A549 (cell line): ENCODE results near the gene CORO2A. TPM values are rescaled to one million over a fixed set of nuclear protein-coding genes. Genes with fewer than 3 reads are reported as not detected.
"Not testable (repeated sequence)": the region's sequence is repeated elsewhere in the genome, so short reads cannot be mapped to it uniquely, and the experiment has no call there.

Experiments
- ATAC-seq, 2 experiments: fragments of 200-7000 bp in 1 of 2; fragments of >200 bp in 1 of 2; cut with Nextera tagmentation in 1 of 2; cut with Tn5 transposase in 1 of 2; 3 replicates each; pipeline versions ENCODE4 v1.8.0 to v1.9.1; 2018 to 2020; ENCODE audit warnings: mild to moderate bottlenecking in 1 of 2, moderate library complexity in 1 of 2
- CTCF ChIA-PET: fragments of 300-600 bp; sonication (Branson Sonifier 250); formaldehyde crosslinking; extraction: SDS; loops from one replicate; lab custom pipeline; 2021; ENCODE audit warnings: antibody characterized with exemption, inconsistent platforms; lab: Yijun Ruan, JAX
- POLR2A ChIA-PET: fragments of 350-600 bp; formaldehyde crosslinking; extraction: SDS; loops from one replicate; lab custom pipeline; 2021; ENCODE audit warnings: antibody characterized with exemption, inconsistent platforms; lab: Yijun Ruan, JAX
- DNase-seq, 2 experiments: peaks; one replicate each; pipeline versions ENCODE4 v3.0.0 to v3.0.0-alpha.2; 2011 to 2016; ENCODE audit warnings: low read depth in 1 of 2, low spot score in 1 of 2
- FAIRE-seq: peaks from 2 replicates; lab custom pipeline; 2011; peaks lifted over from hg19 to GRCh38; lab: Jason Lieb, UNC
- H3K27ac ChIP-seq, 2 experiments: fragments of >200 bp; sonication (Bioruptor Twin); formaldehyde crosslinking; 3 replicates each; pipeline ENCODE4 v1.5.1; 2016 to 2017
- H3K4me1 ChIP-seq: fragments of >200 bp; sonication (Bioruptor Twin); formaldehyde crosslinking; 3 replicates; pipeline ENCODE4 v1.6.1; 2016
- H3K4me2 ChIP-seq: fragments of >200 bp; sonication (Bioruptor Twin); formaldehyde crosslinking; 3 replicates; pipeline ENCODE4 v1.6.1; 2016
- H3K4me3 ChIP-seq: fragments of >200 bp; sonication (Bioruptor Twin); formaldehyde crosslinking; 3 replicates; pipeline ENCODE4 v1.5.1; 2016
- H3K9me3 ChIP-seq: fragments of >200 bp; sonication (Bioruptor Twin); formaldehyde crosslinking; 3 replicates; pipeline ENCODE4 v1.6.1; 2016
- CBX8 ChIP-seq: fragments of 200-600 bp; sonication (generic); IDR thresholded peaks from 2 replicates; pipeline ENCODE4 v1.6.1; 2016
- EP300 ChIP-seq, 2 experiments: fragments of >200 bp; sonication (Bioruptor Twin); formaldehyde crosslinking; IDR thresholded peaks; 2 replicates in 1 of 2; 3 replicates in 1 of 2; pipeline ENCODE4 v1.6.1; 2016 to 2017
- ESRRA ChIP-seq: fragments of 150-350 bp; IDR thresholded peaks from 2 replicates; pipeline ENCODE4 v1.6.1; 2014; ENCODE audit warnings: mild to moderate bottlenecking, low read length, borderline replicate concordance
- FOXS1 ChIP-seq: fragments of 250-450 bp; sonication (Bioruptor Pico); IDR thresholded peaks from 2 replicates; pipeline ENCODE4 v1.5.0; 2020; ENCODE audit warnings: mild to moderate bottlenecking, moderate library complexity
- GATA3 ChIP-seq: IDR thresholded peaks from 2 replicates; pipeline ENCODE4 v1.6.1; 2012; ENCODE audit warnings: borderline replicate concordance
- HDAC2 ChIP-seq: fragments of 200-600 bp; sonication (generic); IDR thresholded peaks from 2 replicates; pipeline ENCODE4 v1.6.1; 2016
- HOXA7 ChIP-seq: fragments of 250-450 bp; sonication (Bioruptor Pico); IDR thresholded peaks from 2 replicates; pipeline ENCODE4 v1.5.0; 2020; ENCODE audit warnings: mild to moderate bottlenecking, moderate library complexity
- JUN ChIP-seq, 2 experiments: fragments of >200 bp; sonication (Bioruptor Twin); formaldehyde crosslinking; IDR thresholded peaks; 2 replicates in 1 of 2; 3 replicates in 1 of 2; pipeline ENCODE4 v1.6.1; 2016 to 2017
- KDM1A ChIP-seq: fragments of 200-600 bp; sonication (generic); IDR thresholded peaks from 2 replicates; pipeline ENCODE4 v1.6.1; 2016; ENCODE audit warnings: low read depth, mild to moderate bottlenecking
- MAFK ChIP-seq: fragments of 450-650 bp; IDR thresholded peaks from 2 replicates; pipeline ENCODE4 v1.6.1; 2014; ENCODE audit not compliant: partially characterized antibody
- PHF8 ChIP-seq: fragments of 200-600 bp; sonication (generic); IDR thresholded peaks from 2 replicates; pipeline ENCODE4 v1.6.1; 2016; ENCODE audit warnings: low read depth, mild to moderate bottlenecking, antibody characterized with exemption, moderate library complexity, borderline replicate concordance
- POLR2A ChIP-seq: IDR thresholded peaks from 2 replicates; pipeline ENCODE4 v1.6.1; 2012; ENCODE audit warnings: mild to moderate bottlenecking, low read length
- POLR2AphosphoS2 ChIP-seq: conservative IDR thresholded peaks from 2 replicates; pipeline ENCODE4 v1.6.1; 2012; ENCODE audit warnings: low read length, improper control_type of control experiment, inconsistent platforms
- RARB ChIP-seq: fragments of 250-450 bp; sonication (Bioruptor Pico); IDR thresholded peaks from 2 replicates; pipeline ENCODE4 v1.8.0; 2021; ENCODE audit warnings: mild to moderate bottlenecking, moderate library complexity
- TFCP2L1 ChIP-seq: fragments of 250-450 bp; sonication (Bioruptor Pico); IDR thresholded peaks from 2 replicates; pipeline ENCODE4 v1.5.0; 2021; ENCODE audit warnings: mild to moderate bottlenecking
- ZFP36 ChIP-seq: fragments of 450-650 bp; IDR thresholded peaks from 2 replicates; pipeline ENCODE4 v1.6.1; 2014; ENCODE audit warnings: borderline replicate concordance; ENCODE audit not compliant: partially characterized antibody
- WGBS: methylation state at CpG from one replicate; pipeline ENCODE4 v1.1.6; 2017; ENCODE audit errors: missing lambda C conversion rate; 5-methylcytosine and 5-hydroxymethylcytosine counted together
- polyA plus RNA-seq, 4 experiments: library from polyadenylated mRNA; depleted of rRNA in 3 of 4; stranded (reverse); fragments of >200 nt; fragmentation: RNase III in 1 of 4; extraction: RNeasy Plus Mini Kit Qiagen cat#74134 plus additional on column Dnase treatment in 1 of 4; gene quantifications; 2 replicates in 3 of 4; 3 replicates in 1 of 4; pipeline ENCODE4 v1.2.3, GENCODE V29; 2011 to 2017
- TF ChIP-seq, protein P1 (sequence below): fragments of >200 bp; sonication (Bioruptor Twin); formaldehyde crosslinking; IDR thresholded peaks from 2 replicates; pipeline ENCODE4 v1.6.1; 2016
- TF ChIP-seq, protein P2 (sequence below): IDR thresholded peaks from 2 replicates; pipeline ENCODE4 v1.6.1; 2012
- TF ChIP-seq, protein P3 (sequence below): fragments of >200 bp; sonication (Bioruptor Twin); formaldehyde crosslinking; IDR thresholded peaks from 3 replicates; pipeline ENCODE4 v1.6.1; 2016
- TF ChIP-seq, protein P4 (sequence below): fragments of 150-350 bp; IDR thresholded peaks from 2 replicates; pipeline ENCODE4 v1.6.1; 2014; ENCODE audit warnings: low read depth, mild to moderate bottlenecking, low read length

The CORO2A gene
- polyA plus RNA-seq, 2 of the 4 experiments (the other 2 are of a cell fraction) = 0.49 to 2.0 TPM

GRCh38 chr9:98128316-98128715, 64.1 kb downstream of the CORO2A start (continued):
- TF ChIP-seq POLR2AphosphoS2 (no peak), PHF8 (no peak), POLR2A (no peak), RARB (CRISPR knock-in tag) (no peak), FOXS1 (CRISPR knock-in tag) (no peak)
- TF ChIP-seq, protein P1, sequence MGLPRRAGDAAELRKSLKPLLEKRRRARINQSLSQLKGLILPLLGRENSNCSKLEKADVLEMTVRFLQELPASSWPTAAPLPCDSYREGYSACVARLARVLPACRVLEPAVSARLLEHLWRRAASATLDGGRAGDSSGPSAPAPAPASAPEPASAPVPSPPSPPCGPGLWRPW = no peak

DNA sequence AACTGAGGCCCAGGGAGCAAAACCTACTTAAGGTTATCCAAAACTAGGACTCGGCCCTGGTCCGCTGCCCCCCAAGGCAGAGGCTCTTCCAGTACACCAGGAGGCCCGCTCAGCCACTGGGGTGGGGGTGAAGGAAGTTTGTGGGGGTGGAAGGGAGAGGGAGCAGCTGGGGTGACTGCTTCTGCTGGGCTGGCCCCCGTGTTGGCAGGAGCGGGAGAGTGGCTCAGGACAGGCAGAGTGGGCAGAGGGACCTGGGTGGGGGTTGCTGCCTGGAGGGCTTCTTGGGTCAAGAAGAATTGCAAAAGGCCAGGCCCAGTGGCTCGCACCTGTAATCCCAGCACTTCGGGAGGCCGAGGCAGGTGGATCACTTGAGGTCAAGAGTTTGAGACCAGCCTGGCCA, 65.2 kb downstream of the CORO2A start:
- CTCF ChIA-PET = interaction anchor here (1.3 to 1.5 kb wide), 3 partner anchors 9 to 47 kb away, joined by 3 read pairs; no protein-coding TSS in a partner anchor
- no peak for FAIRE-seq

GRCh38 chr9:98124637-98125426, 67.6 kb downstream of the CORO2A start:
- FAIRE-seq (no peak), DNase-seq (no peak)
- no peaks in the 10 kb centered on the region for H3K9me3 ChIP-seq
- CTCF ChIA-PET = interaction anchor here (1.0 to 1.3 kb wide), 2 partner anchors 27 to 29 kb away, joined by 3 to 4 read pairs; no protein-coding TSS in a partner anchor
- 90% methylated on average over 15 of the region's 15 CpGs for WGBS
- H3K4me2 ChIP-seq = no peak overlapping the region
- POLR2A ChIA-PET = no interaction called here
- TF ChIP-seq RARB (CRISPR knock-in tag) = no peak
- no peak for TF ChIP-seq MAFK
- TF ChIP-seq EP300 (IDR thresholded peaks at IDR 0.05) = no peak
- TF ChIP-seq, protein P2, sequence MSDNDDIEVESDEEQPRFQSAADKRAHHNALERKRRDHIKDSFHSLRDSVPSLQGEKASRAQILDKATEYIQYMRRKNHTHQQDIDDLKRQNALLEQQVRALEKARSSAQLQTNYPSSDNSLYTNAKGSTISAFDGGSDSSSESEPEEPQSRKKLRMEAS = no peak
- no peak for TF ChIP-seq FOXS1 (CRISPR knock-in tag)
- TF ChIP-seq HDAC2 = no peak
- TF ChIP-seq TFCP2L1 = no peak
- TF ChIP-seq, all 56 proteins: peak for 0
- no peak overlapping the region for H3K4me3 ChIP-seq
- no peak overlapping the region for H3K27ac ChIP-seq
- no peak for ATAC-seq
- peaks cover 12% of the 10 kb centered on the region; the same call in 2 of the 3 replicates for H3K4me1 ChIP-seq

More for the DNA sequence above, 65.2 kb downstream of the CORO2A start:
- Histone ChIP-seq H3K27ac (no peak overlapping the region), H3K4me3 (no peak overlapping the region), H3K9me3 (no peaks in the 10 kb centered on the region), H3K4me1 (no peaks in the 10 kb centered on the region), H3K4me2 (no peak overlapping the region)
- POLR2A ChIA-PET = no interaction called here
- ATAC-seq (no peak), DNase-seq (no peak)
- WGBS = 94% methylated on average over 5 of the region's 8 CpGs
- TF ChIP-seq, protein P3, sequence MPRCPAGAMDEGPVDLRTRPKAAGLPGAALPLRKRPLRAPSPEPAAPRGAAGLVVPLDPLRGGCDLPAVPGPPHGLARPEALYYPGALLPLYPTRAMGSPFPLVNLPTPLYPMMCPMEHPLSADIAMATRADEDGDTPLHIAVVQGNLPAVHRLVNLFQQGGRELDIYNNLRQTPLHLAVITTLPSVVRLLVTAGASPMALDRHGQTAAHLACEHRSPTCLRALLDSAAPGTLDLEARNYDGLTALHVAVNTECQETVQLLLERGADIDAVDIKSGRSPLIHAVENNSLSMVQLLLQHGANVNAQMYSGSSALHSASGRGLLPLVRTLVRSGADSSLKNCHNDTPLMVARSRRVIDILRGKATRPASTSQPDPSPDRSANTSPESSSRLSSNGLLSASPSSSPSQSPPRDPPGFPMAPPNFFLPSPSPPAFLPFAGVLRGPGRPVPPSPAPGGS = no peak
- TF ChIP-seq GATA3 = no peak
- no peak for TF ChIP-seq HOXA7 (CRISPR knock-in tag)
- TF ChIP-seq ESRRA = no peak
- no peak for TF ChIP-seq CBX8
- no peak for TF ChIP-seq KDM1A
- TF ChIP-seq ZFP36 = no peak
- TF ChIP-seq JUN (IDR thresholded peaks at IDR 0.05) = no peak
- TF ChIP-seq FOXS1 (CRISPR knock-in tag) = no peak
- TF ChIP-seq TFCP2L1 = no peak
- no peak for TF ChIP-seq RARB (CRISPR knock-in tag)
- no peak for TF ChIP-seq POLR2AphosphoS2
- TF ChIP-seq, protein P4, sequence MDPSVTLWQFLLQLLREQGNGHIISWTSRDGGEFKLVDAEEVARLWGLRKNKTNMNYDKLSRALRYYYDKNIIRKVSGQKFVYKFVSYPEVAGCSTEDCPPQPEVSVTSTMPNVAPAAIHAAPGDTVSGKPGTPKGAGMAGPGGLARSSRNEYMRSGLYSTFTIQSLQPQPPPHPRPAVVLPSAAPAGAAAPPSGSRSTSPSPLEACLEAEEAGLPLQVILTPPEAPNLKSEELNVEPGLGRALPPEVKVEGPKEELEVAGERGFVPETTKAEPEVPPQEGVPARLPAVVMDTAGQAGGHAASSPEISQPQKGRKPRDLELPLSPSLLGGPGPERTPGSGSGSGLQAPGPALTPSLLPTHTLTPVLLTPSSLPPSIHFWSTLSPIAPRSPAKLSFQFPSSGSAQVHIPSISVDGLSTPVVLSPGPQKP = no peak
- no peak for TF ChIP-seq POLR2A
- TF ChIP-seq, all 56 proteins: peak for 0

GRCh38 chr9:98124091-98124490, 68.3 kb downstream of the CORO2A start:
- H3K9me3 ChIP-seq, H3K4me2 ChIP-seq, FAIRE-seq, DNase-seq, POLR2A ChIA-PET, H3K27ac ChIP-seq, ATAC-seq, H3K4me3 ChIP-seq: not testable (repeated sequence)
- CTCF ChIA-PET = interaction anchor here (1.3 kb wide), 1 partner anchor 26 kb away, joined by 4 read pairs; no protein-coding TSS in a partner anchor
- WGBS = 89% methylated on average over 13 of the region's 13 CpGs
- H3K4me1 ChIP-seq = peaks cover 12% of the 10 kb centered on the region; the same call in 2 of the 3 replicates
